Measurements from ENCODE around the gene TMEM266.

Gene TMEM266

DNA sequence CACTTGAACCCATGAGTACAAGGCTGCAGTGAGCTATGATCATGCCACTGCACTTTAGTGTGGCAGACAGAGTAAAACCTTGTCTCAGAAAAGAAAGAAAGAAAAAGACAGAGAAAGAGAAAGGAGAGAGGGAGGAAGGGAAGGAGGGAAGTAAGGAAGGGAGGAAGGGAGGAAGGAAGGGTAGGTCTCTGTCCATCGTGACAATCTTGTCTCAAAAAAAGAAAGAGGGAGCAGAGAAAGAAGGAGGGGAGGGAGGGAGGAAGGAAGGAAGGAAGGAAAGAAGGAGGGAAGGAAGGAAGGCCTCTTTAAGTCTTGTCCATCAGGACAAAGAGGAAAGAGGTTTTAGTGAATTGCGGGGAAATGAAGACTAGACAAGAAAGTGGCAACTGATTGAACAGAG is 129.3 kb downstream of the TMEM266 start:
- no peak for DNase-seq

DNA sequence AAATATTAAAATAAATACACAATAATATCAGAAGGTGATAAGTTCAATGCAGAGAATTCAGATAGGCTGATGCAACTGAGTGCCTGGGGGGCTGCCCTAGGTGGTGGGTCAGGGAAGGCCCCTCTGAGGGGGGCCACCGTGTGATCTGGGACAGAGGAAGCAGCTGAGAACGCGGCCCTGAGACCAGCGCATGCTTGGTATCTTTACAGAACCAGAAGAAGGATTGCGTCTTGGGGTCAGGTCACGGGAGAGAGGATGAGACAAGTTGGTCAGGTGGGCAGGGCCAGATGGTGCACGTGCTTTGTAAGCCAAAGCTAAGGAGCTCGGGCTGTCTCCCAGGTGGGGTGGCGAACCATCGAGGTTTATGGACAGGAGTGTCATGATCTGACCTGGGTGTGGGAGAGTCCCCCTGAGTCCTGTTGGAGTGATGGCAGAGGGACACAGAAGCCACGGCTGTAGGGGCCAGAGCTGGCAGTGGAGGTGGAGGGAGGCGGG is 130.3 kb downstream of the TMEM266 start:
- DNase-seq: no peak

DNA sequence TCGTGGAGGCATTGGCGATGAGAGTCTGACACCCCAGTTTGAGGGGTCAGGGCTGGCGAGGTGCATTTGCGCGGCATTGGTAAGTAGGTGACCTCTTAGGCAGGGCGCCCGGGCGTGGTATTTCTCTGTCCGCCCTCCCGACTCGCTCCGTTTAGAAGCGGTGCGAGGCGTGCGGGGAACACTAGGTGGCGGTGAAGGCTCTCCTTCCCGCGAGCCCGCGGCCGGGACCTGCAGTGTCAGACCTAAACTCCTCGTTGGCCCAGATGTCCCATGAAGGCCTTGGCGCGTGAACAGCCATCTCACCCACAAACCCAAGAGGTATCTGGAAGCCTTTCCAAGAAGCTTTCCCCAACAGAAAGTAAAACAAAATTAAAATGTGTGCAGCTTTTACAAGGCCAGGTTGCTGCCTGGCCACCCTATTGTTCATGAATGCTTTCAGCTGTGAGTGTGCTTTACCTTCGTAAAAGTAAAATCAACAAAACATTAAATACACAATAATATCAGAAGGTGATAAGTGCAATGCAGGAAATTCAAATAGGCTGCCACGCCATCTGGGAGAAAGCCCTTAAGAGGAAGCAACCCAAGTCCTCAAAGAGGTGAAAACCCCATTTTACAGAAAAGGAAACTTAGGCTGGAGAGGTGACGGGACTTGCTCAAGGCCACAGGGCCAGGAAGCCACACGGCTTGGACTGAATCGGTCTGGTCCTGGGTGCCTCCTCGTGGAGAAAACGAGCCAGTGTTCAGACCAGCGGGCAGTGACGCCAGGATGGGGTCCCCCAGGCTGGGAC is 131.2 kb downstream of the TMEM266 start:
- peak; percentile 71 for DNase-seq

DNA sequence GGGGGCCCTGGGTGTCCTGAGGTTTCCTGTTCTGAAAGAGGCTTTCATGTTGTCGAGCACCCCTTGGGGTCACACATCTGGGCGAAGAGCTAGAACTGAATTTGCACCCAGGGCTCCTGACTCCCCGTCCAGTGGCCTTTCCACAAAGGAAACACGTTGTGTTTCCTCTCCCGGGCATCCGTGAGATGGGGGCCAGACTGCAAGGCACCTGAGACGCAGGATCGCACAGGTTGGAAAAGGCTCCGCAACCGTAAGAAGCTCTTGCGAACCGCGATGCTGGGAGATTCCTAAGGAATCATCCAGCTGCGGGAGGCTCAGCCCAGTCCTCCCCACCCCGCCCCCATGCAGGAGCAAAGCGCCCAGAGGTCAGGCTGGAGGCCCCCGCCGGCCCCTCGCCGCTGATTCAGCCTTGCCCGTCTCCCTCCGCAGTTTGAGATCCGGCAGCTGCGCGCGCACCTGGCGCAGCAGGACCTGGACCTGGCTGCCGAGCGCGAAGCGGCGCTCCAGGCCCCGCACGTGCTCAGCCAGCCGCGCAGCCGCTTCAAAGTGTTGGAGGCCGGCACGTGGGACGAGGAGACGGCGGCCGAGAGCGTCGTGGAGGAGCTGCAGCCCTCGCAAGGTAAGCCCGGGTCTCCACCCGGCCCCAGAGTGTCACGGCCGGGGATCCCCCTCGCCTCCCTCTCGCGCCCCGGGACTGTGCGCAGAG is 131.9 kb downstream of the TMEM266 start:
- no peak for DNase-seq

DNA sequence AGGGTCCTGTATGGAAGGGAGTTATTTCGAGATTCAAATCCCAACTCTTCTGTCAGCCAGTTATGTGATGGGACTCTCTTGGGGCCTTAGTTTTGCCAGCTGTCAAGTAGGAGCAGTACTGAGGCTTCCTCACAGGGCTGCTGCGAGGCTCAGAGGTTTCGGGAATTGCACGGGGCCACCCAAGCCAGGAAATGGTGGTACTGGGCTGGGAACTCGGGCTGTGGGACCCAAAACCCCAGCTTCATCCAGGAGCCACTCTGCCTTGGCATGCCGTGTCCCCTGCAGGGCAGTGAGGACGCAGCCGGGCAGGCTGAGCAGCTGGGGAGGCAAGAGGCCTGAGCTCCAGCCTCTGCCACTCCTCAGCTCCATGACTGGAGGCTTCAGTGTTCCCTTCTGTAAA is 132.9 kb downstream of the TMEM266 start:
- no peak for DNase-seq

DNA sequence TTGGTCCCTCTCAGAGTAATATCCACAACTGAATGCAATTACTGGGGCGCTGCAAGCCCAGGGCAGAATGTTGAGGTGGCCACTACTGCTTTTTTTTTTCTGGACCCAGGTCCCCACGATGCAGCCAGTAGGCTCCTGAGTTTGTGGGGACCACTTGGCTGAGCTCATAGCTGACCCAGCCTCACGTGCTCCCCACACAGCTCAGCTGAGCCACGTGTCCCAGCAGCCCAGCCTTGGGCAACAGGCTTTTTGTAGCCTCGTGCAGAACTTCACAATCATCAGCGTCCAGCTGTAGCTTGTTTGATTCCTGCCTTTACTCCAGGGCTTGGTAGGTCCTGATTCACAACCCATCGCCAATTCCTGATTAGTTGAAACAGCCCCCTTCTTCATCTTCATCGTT is 134.1 kb downstream of the TMEM266 start:
- DNase-seq: no peak

DNA sequence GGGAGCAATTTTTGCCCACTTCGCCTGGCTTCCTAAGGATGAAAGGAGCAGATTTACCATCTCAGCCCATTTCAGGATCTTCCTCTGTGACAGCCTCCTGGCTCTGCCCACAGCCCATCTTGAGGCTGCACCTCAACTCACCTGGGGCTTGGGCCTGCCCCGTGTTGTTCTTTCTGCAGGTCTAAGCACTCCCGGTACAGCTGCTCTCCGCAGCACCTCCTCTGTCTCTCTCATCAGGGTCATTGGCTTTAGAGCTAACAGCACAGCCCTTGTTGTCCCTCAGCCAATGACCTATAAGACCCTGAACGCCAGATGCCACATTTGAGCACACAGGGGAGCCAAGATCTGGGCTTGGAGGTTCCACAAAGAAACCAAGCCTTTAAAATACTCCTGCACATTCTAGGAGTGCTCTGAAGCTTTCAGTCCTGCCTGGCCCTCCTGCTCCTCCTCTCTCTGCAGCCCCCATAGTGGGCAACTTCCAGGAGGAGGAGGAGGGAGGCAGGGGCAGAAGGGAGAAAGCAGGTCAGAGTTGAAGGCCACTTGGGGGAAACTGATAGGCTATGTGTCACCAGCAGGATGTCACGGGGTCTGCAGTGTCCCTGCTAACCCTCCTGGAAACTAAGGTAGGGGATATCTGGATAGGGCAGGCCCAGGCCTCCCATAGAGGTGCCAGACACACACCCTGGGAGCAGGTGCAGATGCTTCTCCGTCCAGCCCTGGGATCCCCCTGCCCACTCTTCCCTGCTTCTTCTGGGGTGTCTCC is 135.9 kb downstream of the TMEM266 start:
- no peak for DNase-seq

DNA sequence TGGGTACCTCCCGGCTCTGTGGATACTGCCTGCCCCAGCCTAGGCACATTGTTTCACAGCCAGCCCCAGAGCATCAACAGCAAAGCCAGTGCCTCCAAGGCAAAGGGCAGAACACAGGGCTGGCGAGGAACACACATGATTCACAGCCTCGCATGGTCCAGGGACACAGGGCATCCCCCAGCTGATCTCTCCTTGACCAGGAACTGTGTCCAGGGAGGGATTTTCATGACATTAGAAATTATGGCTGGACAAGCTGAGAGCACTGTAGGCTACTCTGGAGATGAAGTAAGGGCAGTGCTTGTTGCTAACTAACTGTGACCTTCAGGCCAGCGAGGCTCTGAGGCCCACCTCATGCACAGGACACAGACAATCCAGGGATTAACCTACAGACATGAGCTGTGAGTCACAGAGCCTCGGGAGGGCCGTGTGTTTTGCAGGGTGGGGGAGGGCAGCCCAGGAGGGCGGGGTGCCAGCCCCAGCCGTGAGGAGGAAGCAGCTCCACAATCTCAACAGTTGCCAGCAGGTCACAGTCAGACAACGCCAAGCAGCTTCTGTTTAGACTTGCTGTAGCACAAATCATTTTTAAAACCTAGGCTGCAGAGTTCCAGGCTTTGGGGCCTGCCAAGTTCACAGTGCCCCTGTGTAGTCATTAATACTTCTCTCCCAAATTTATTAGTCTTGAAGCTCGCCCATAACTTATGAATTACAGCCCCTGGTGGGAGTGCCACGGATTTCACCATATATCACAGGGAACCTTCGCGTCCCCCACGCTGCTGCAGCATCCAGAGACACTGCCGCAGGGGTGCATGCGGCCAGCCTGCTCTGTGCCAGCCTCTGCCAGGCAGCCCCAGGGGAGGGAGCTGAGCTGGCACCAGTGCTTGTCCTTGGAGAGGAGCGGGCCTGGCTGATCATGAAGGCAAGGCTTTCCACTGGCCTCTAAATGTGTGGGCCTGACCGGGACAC is 136.8 kb downstream of the TMEM266 start:
- DNase-seq: peak; percentile 84

DNA sequence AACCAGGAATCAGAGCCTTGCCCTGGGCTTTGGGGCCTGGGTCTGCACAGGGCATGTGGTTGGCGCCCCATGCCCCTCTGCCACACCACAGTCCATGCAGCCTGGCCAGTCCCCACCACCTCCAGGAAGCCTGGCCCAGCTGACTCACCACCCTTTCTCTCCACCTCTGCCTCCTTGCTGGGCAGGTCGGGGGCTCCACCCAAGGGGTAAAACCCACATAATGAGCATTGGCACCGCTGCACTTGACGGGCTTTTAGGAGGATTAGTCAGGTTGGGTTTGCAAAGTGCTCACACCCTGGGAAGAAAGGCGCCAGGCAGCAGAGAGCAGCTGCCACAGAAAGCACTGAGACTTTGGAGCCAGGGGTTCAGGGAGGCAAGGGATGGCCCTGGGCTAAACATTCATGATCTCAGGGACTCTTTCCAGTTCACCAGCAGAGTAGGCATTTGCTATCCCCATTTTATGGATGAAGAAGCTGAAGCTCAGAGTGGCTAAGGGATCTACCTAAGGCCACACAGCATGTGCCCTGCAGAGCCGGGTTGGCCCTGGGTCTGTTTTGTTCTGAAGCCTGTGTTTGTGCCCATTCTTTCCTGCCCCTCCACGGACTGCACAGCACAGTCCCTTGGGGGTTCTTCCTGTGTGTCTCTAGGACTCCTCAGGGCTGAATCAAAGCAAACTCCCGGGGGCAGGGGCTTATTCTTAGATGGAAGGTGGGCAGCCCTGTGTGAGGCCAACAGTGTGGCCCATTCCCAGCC is 138.1 kb downstream of the TMEM266 start:
- DNase-seq: no peak

DNA sequence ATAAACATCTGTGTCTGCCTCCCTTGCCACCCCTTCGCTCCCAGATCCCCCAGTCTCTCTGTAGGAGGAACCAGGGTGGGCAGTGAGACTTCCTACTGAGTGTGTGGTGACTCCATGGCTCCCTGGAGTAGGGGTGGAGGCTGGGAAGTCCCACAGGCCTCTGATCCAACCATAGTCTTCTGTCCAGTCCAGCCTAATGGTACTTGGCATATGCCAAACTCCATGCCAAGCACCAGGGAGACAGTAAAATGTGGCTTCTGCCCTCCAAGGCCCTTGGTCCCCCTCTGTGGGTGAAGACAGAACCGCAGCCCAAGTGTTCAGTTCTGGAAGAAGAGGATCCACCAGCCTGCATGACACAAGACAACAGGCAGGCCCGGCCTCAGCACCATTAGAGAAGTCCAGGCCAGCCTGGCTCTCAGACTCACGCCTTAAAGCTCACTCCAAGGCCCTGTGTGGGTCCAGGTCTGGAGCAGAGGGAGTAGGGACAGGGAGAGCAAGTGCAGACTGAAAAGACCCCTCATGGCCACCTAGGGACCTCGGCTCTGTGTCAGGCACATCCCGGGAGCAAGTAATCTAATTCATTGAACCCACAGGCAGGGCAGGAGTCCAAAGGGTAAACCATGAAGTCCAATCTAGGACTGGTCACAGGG is 138.8 kb downstream of the TMEM266 start:
- DNase-seq: no peak

DNA sequence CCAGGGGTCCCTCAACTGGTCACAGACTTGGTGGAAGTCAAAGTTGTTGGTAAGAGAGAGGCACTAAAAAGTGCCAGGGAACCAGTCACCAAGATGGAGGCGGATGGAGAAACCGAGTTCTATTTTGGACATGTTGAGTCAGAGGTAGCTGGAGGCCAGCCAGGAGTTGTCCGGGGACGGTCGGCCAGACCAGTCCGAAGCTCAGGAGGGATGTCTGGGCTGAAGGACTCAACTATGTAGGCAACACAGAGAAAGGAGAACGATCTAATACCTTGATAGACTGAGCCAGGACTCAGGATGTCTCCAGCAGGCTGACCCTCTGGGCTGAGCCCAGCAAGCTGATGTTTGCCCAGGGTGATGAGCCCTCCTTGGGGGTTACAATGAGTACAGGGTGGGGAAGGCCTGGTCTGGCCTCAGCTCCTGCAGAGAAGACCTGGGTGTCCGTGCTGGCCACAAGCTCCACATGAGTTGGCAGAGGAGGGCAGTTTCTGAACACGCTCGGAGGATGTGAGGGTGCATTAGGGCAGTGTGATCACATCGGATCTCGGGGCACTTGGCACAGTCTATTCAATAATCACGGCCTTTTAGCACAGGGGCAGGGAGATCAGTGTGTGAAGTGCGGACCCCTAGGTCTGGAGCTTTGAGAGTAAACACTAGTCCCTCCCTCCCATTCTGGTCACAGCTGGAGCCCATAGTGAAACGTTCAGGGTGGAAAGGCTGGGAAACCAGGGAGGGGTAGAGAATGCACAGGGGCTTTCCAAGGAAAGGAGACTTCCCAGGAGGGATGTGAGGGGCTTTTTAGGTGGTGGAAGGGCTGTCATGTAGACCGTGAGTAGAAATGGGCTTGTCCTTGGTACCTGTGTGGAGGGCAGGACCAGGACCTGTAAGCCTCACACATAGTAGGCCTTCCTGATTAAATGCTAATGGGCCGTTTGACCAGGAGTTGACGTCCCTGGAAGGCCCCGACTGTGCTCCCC is 139.6 kb downstream of the TMEM266 start:
- no peak for DNase-seq

DNA sequence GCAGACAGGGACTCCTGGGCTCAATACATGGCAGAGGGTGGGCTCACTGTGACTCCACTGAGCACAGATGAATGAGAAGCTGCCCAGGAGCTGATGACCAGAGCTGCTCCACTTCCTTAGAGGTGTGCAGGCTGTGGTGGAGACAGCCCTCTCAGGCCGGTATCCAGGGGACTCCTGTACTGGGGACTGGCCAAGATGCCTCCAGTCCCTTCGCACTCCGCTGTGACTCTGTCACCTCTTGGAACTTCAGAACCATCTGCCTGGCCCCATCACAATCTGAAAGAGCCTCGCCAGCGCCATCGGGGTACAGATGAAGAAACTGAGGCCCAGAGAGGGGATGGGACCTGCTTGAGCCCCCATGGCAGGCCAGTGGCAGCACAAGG is 140.3 kb downstream of the TMEM266 start:
- no peak for DNase-seq

DNA sequence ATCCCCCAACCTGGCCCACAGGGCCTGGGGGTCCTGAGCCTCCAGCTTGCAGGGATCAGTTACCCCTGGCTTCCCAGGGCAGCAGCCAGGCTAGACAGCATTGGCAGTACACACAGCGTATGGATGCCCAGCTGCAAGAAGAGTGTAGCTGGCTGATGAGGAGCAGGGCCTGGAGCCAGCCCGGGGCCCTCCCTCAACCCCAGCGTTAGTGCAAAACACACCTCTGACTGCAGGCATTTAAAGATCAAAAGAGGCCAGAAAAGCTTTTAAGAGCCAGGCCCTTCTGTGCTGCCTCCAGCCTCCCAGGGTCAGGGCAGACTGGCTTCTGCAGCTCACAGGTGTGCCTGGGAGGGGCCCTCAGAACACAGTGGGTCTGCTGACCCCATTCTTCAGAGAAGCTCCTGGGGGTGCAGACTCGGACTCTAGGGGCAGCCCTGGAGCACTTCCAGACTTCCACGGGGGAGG is 140.9 kb downstream of the TMEM266 start:
- no peak for DNase-seq

DNA sequence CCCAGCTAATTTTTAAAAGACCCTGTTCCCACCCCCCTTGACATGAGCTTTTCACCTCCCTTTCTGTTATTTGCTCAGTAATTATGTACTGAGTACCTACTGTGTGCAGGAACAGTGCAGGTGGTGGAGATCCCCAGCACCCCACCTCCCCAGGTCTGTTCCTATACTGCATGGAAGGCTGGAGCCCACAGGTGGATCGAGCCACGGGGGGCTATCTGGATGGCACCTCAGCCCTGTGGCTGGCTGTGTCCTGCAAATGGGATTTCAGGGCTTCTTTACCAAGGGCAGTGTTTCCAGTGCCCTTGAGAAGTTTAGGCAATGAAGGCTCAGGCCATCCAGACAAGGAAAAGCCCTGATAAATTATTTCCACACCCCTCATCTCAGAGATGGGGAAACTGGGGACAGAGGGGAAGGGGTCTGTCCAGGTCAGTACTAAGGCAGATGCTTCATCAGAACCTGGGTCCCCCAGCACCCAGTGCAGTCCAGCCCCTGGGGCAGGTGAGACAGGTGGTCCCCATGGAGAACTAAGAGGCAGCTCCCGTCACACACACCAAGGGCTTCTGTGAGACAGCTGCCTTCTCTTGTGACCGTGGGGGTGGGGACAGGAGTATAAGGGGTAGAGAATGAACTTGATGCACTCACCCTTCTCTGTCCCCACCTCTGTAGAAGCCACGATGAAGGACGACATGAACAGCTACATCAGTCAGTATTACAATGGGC is 141.9 kb downstream of the TMEM266 start:
- no peak for DNase-seq

DNA sequence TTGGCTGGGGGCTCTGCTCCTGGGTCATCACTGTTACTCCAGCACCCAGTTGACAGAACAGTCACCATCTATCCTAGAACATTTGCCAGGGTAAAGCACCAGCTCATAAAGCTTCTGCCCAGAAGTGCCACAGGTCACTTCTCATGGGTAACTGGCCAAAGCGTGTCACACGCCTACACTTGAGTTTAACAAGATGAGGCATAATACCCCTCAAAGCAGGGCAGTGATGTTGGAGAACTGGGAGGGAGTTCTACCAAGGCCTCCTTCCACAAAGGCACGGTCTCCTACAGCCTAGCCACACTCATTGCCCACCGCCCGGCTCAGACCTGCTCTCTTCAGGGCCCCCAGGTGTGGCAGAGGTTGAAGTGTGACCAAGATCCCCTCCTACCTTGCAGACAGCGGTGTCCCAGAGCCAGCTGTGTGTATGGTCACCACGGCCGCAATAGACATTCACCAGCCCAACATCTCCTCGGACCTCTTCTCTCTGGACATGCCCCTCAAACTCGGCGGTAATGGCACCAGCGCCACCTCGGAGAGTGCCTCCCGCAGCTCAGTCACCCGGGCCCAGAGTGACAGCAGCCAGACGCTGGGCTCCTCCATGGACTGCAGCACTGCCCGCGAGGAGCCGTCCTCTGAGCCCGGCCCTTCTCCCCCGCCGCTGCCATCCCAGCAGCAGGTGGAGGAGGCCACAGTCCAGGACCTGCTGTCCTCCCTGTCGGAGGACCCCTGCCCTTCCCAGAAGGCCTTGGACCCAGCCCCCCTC is 143.7 kb downstream of the TMEM266 start:
- DNase-seq: no peak

DNA sequence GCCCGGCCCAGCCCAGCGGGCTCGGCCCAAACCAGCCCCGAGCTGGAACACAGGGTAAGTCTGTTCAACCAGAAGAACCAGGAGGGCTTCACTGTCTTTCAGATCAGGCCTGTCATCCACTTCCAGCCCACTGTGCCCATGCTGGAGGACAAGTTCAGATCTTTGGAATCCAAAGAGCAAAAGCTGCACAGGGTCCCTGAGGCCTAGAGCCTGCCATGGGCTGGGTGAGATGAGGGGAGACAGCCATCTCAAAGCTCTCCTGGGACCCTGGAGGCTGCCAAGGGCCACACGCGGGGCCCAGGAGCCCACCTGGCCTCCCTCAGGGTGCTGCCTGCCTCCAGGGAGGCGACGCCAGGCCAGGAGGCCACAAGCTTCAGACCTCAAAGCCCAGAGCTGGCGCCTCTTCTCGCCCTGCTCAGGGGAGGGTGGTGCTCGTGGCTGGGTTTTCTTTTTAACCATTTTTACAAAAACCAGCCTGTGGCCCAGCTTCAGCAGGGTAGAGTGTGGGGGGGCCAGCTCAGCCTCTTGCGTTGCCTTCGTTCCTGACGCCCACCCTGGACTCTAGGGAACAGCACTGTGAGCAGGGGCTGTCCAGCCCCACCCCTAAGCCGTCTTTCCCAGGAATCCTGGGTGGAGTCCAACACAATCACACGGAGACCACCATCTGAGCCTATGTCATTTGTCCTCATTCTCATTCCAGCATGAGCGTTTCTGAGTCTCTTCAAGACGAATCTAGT is 144.5 kb downstream of the TMEM266 start:
- no peak for DNase-seq

DNA sequence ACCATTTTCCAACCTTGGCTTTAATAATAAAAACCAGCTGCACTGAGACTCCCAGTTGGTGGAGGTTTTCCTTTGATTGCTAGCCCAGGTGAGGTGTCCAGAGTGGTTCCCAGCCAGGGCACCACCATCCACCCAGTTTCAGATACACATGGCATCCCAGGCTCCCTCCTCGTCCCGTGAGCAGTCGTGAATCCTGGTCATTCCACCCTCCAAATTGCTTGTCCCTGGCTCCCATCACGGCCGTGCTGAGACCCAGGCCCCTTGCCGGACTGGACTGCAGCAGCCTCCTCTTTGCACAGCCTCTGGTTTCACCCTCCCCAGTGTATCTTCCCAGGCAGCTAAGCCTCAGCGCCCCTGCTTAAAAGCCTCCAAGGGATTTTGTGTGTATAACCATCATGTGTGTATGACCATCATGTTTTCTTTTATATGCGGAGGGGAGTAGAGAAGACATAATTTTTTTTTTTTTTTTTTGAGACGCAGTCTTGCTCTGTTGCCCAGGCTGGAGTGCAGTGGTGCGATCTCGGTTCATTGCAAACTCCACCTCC is 145.2 kb downstream of the TMEM266 start:
- DNase-seq: no peak
